ENCODE results near the gene LDLRAD4.

Gene LDLRAD4

GRCh38 chr18:13392899-13393298 is 174.3 kb downstream of the LDLRAD4 start:
- no peak for DNase-seq

DNA sequence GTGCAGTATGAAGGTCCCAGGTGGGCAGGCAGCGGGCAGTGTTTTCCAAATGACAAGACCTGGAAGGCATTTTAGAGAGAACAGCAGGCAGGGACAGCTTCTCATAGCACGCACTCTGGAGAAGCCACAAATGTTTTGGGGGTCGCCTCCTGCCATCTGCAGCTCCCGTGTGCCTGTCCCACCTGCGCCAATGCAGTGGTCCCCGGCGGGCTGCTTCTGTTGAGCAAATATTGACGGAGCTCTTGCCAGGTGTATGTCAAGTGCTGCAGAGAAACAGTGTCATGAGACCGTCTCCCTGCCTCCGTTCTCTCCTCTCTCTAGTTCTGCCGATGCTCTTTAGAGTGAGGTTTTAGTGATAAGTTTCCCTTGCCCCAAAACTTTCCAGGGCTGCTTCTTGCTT is 174.8 kb downstream of the LDLRAD4 start:
- no peak for DNase-seq

DNA sequence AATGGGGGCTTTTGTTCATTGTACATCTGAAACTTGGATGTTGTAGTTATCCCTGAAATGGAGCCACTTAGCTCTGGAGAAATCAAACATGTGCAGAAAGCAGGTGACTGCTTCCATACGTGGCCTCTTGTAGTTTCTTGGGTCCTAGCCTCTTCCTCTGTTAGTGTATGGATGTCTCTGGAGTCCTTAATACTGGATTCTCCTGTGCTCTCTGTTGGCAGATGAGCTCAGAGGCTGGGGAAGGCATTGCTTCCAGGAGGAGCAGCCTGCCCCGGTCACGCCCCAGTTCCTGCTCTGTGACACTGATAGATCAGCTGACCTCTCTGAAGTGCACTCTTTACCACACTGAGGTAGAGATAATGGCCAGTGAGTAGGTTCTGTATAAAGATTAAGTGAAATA is 176.2 kb downstream of the LDLRAD4 start:
- no peak for DNase-seq

GRCh38 chr18:13395577-13395976 is 177.0 kb downstream of the LDLRAD4 start:
- DNase-seq, result no peak

GRCh38 chr18:13397504-13398163 is 179.1 kb downstream of the LDLRAD4 start:
- DNase-seq, result no peak

GRCh38 chr18:13398631-13399030 is 180.1 kb downstream of the LDLRAD4 start:
- DNase-seq, result no peak

DNA sequence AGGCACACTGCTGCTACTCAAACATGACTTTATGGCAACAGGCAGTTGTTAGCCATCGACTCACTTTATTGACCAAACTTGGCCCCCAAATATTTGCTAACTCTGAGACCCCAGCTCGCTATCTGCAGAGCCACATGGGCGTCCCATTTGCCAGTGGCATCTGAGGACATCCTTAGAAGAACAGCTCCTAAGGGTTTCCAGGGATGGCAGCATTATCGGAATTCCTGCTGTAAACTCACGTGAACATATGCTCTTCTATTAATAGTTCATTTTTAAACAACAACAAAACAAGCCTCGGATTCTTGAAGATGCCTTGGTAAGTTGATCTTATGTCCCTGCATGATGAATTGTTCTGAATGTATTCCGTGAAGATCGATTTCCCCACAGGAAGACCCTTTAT is 181.0 kb downstream of the LDLRAD4 start:
- DNase-seq, result no peak

DNA sequence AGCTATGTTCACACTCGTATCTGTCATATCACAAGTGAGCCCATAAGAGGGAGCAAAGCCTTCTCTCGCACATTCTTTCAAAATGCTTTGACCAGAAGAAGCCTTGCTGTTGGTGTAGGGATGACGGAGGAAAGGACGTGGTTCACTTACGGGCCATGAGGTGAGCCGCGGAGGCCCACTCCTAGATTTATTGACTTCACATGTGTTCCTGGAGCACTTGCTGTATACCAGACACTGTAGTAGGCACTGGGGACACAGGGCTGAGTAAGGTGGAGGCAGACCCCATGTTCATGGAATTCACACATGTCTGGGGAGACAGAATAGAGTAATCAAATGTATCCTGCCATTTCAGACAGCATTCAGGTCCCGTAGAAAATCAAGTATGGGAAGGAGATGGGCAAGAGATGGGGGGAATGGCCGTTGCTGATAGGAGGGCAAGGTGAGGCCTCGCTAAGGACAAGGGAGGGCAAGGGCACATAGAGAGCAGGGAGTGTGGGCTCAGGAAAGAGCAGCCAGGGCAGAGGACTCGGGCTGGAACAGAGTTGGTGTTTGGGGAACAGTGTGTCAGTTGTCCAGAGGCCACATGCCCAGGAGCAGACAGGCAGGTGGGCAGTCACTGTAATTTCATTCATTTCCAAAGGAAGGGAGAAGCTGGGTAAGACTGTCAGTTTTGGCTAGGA is 182.2 kb downstream of the LDLRAD4 start:
- no peak for DNase-seq

DNA sequence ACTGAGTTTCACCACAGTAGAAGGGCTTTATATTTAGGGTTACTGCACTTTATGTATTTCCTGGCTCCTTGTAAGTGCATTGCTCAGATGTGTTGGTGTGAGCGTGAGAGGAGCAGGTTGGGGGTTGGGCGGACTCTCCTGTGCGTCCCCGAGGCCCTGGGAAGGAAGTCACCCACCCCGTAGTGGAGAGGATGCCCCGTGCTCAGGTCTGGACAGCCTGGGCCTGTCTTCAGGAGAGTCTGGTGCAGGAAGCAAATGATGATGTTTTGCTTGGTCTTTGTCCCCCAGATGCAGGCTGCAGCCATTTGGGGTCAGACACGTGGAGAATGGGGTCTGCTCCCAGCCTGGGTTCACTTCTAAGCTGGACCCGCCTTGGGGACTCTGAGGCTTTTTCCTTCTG is 182.8 kb downstream of the LDLRAD4 start:
- DNase-seq, result no peak

DNA sequence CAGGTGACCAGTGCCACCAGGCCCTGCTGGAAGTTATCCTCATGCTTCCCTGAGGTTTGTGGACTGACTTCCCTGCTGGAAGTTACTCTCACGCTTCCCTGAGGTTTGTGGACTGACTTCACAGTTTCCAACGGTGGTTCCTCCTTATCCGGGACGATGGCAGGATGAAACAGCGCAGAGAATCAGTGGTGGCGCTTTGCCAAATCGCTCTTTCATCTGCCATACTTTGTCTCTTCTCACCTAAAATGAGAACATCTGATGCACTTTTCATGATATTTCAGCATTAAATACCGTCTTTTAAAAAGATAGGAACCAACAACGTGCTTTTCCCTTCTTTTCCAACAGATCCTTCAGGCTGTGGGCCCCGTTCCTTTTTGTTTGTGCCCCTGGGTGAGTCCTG is 183.3 kb downstream of the LDLRAD4 start:
- no peak for DNase-seq

GRCh38 chr18:13403786-13404549 is 185.4 kb downstream of the LDLRAD4 start:
- DNase-seq, result no peak

GRCh38 chr18:13405305-13406038 is 186.9 kb downstream of the LDLRAD4 start:
- no peak for DNase-seq

GRCh38 chr18:13406049-13406615 is 187.6 kb downstream of the LDLRAD4 start:
- DNase-seq, result no peak

- DNase-seq, result no peak
Measured at GRCh38 chr18:13406736-13407135, 188.2 kb downstream of the LDLRAD4 start.

GRCh38 chr18:13407484-13407883 is 188.9 kb downstream of the LDLRAD4 start:
- no peak for DNase-seq

- DNase-seq, result no peak
Measured at GRCh38 chr18:13409026-13409425, 190.5 kb downstream of the LDLRAD4 start.

GRCh38 chr18:13409997-13410396 is 191.4 kb downstream of the LDLRAD4 start:
- no peak for DNase-seq

DNA sequence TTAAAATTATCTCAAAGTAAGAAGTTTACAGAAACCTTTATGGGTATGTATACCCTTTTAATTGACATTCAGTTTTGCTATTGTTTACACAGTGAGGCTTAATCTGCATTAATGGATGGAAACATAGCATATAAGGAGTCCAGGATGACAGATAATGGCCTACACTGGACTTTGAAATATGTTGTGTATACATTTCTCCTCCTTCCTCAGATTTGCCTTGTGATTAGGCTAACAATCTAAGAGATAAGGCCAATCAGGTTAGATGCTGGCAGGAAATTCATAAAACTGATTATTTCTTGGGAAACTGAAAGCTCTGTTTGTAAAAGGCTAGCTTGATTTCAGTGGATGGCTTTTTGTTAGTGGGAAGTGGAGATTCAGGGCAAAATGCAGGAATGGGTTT is 191.9 kb downstream of the LDLRAD4 start:
- no peak for DNase-seq

GRCh38 chr18:13412017-13412416 is 193.5 kb downstream of the LDLRAD4 start:
- no peak for DNase-seq

- DNase-seq, result no peak
Measured at GRCh38 chr18:13412901-13413300, 194.3 kb downstream of the LDLRAD4 start.

DNA sequence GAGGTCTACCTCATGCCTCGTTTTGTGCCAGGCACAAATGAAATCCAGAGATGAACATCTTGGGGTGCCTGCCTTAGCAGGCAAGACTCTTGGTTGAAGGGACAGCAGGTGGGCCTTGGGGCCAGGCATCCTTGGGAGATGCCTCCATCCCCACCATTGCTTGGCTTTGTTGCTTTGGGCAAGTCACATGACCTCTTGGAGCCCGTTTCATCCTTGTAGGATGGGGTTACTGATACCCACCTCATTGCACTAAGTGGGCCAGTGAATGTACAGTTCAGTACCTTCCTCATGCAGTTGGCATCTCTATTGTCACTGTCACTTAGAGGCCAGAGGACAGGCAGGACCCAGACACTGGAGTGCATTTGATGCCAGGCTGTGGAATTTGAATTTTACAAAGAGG is 195.5 kb downstream of the LDLRAD4 start:
- DNase-seq, result no peak

GRCh38 chr18:13414521-13414920 is 196.0 kb downstream of the LDLRAD4 start:
- no peak for DNase-seq

DNA sequence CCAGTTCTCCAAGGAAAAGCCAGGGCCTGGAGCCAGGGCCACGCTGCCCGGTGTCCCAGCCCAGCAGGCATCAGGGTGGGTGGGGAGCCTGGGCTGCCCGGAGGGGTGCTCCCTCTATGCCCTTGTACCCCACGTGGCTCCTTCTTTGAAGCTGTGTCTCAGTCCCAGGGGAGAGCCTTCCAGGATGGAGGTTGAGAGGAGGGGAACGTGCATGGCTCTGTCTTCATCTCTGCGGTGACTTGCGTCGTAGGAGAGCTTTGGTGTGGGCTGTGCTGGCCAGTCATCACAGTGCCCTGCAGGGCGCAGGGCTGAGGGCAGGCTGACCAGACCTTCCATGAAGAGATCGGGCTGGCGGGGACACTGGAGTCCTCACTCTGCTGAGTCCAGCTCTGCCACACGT is 197.2 kb downstream of the LDLRAD4 start:
- DNase-seq, result no peak
